ENCODE measurements around the gene MCTP1. TPM values are rescaled to one million over a fixed set of nuclear protein-coding genes. Genes with fewer than 3 reads are reported as not detected.

The MCTP1 gene
- total and polyA plus RNA-seq, 2 of the 8 experiments (the other 6 are each of a cell fraction or from before 2014, with no cell fraction given) = 0.56 to 3.4 TPM

- Histone ChIP-seq H3K9me3 (ENCODE audit: insufficient read depth in 2 of 2, low read depth in 1 of 2, low read length in 1 of 2) (0 out of 4 replicates have a peak, but pooled peaks cover 0 to 2% of the 10 kb centered on the region in 2 experiments), H3K79me1 (ENCODE audit: low read depth, low read length) (no peaks in the 10 kb centered on the region), H4K5ac (ENCODE audit: insufficient read length, low read depth, low read length) (no peak overlapping the region), H3K4me2 (ENCODE audit: insufficient read depth in 1 of 2, low read depth in 2 of 2, low read length in 2 of 2) (no peak overlapping the region), H3K27me3 (replicated peaks in 1 of 4; ENCODE audit: control insufficient read depth in 3 of 4, extremely low read depth in 1 of 4, insufficient read depth in 3 of 4, low read length in 3 of 4) (no peaks in the 10 kb centered on the region), H2AFZ (ENCODE audit: low read length) (no peak overlapping the region), H2BK12ac (ENCODE audit: low read depth, low read length) (no peak overlapping the region), H4K91ac (replicated peaks; ENCODE audit: insufficient read length, low read length) (no peak overlapping the region), H3K79me2 (ENCODE audit: control insufficient read depth in 1 of 2, insufficient read depth in 2 of 2, low read length in 2 of 2) (no peaks in the 10 kb centered on the region), H2BK120ac (replicated peaks; ENCODE audit: low read depth, low read length) (no peak overlapping the region), H3K4me3 (ENCODE audit: extremely low read depth in 1 of 4, insufficient read depth in 2 of 4, low read depth in 3 of 4, low read length in 4 of 4) (no peak overlapping the region), H3K14ac (ENCODE audit: insufficient read length) (no peak overlapping the region), H3K27ac (ENCODE audit: low read depth, low read length) (no peak overlapping the region), H4K8ac (ENCODE audit: extremely low read depth, insufficient read depth, low read length) (no peak overlapping the region), H3K4me1 (replicated peaks in 1 of 4; ENCODE audit: control insufficient read depth in 3 of 4, insufficient read depth in 4 of 4, low read length in 3 of 4) (peaks cover 0 to 3% (median 0%) of the 10 kb centered on the region in 4 experiments; a peak in 2 of 7 replicates), H3K23me2 (ENCODE audit: low read depth, low read length) (no peaks in the 10 kb centered on the region), H2BK5ac (ENCODE audit: low read depth, low read length) (no peak overlapping the region), H2BK20ac (ENCODE audit: low read length) (no peak overlapping the region), H3K18ac (ENCODE audit: extremely low read depth, low read length) (no peak overlapping the region), H2BK15ac (ENCODE audit: low read length) (no peak overlapping the region), H3K9ac (replicated peaks in 1 of 4; ENCODE audit: extremely low read depth in 1 of 4, low read depth in 3 of 4, low read length in 3 of 4) (no peak overlapping the region), H4K20me1 (replicated peaks in 1 of 2; ENCODE audit: control insufficient read depth in 1 of 2, insufficient read depth in 2 of 2, low read length in 2 of 2) (no peaks in the 10 kb centered on the region), H3K56ac (replicated peaks; ENCODE audit: insufficient read length, low read depth, low read length) (no peak overlapping the region), H3K4ac (replicated peaks; ENCODE audit: insufficient read length, low read depth, low read length) (no peak overlapping the region), H3K36me3 (ENCODE audit: control insufficient read depth in 2 of 4, insufficient read depth in 4 of 4, low read length in 3 of 4) (peaks cover 0 to 8% (median 3%) of the 10 kb centered on the region in 4 experiments; a peak in 2 of 8 replicates), H3K23ac (ENCODE audit: insufficient read length) (no peak overlapping the region), H2AK5ac (ENCODE audit: low read depth, low read length) (no peak overlapping the region)
- CTCF ChIA-PET (ENCODE audit: partially characterized antibody) = no interaction called here
- WGBS, 2 experiments (ENCODE audit: extremely low coverage in 1 of 2, insufficient coverage in 1 of 2, insufficient read length in 1 of 2, insufficient replicate concordance in 2 of 2, low coverage in 1 of 2, low lambda C conversion rate in 2 of 2, missing lambda C conversion rate in 1 of 2) = 90% methylated on average over 1 of the region's 1 CpG; no CpG with 5 or more reads in 1 of the 2 experiments
- POLR2A ChIA-PET (ENCODE audit: partially characterized antibody) = no interaction called here
- no peak for FAIRE-seq
- DNase-seq (ENCODE audit: low read depth in 1 of 2, low spot score in 2 of 2) = no peak
- no peak for TF ChIP-seq USF2 (IDR thresholded peaks at IDR 0.05; ENCODE audit: low read length)
- TF ChIP-seq SP1 (IDR thresholded peaks at IDR 0.05; ENCODE audit: low read depth, low read length) = no peak
- TF ChIP-seq EZH2 (IDR thresholded peaks at IDR 0.05; ENCODE audit: low read depth, low read length, severe bottlenecking) = no peak
- TF ChIP-seq TAF7 (optimal IDR thresholded peaks at IDR 0.05; ENCODE audit: borderline replicate concordance, low read depth, low read length) = no peak
- no peak for TF ChIP-seq EP300 (IDR thresholded peaks at IDR 0.05; ENCODE audit: borderline replicate concordance in 1 of 2, low read depth in 2 of 2, low read length in 2 of 2)
- no peak for TF ChIP-seq TEAD4 (IDR thresholded peaks at IDR 0.05; ENCODE audit: low read depth, low read length)
These were observed 582.2 kb downstream of the MCTP1 start for GRCh38 chr5:94702729-94703128.

Data from H1 (cell line).